HG03025 (cell line): Measurements from ENCODE around the gene PGP.

ENCODE experiments used
- ATAC-seq: cut with Tn5 transposase; IDR thresholded peaks from one replicate; pipeline ENCODE4 v1.9.1; 2021; ENCODE audit warnings: mild to moderate bottlenecking, moderate library complexity; ENCODE audit not compliant: unreplicated experiment, low FRiP score

The PGP gene

DNA sequence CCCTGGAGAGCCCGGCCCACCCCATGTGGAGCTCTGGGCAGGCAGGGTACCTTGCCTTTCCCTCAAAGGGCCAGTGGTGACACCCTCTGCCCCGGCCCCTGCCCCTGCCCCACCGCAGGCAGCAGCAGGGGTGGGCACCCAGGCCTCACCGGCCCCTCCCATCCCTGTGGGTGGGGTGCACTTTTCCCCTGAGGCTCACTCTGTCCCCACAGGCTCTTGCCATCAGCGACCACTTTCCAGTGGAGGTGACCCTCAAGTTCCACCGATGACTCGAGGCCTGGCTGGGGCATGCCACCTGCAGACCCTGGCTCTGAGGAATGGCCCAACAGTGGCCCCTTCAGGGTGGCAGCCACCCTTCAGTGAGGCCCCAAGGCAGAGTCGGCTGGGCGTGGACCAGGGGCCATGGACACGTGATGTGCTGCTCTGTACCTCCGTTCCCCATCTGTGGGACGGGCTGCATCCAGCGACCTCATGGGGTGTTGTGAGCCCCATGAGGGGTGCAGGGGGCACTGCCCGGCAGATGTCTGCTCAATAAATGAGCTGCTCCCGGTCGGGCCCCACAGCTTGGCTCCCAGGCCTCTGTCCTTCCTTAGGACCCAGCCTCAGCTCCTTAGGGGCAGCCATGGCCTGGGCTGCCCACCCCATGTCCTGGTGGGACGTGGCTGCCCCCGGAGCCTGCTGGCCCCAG is 23.7 kb upstream of the PGP start:
- ATAC-seq = no peak

DNA sequence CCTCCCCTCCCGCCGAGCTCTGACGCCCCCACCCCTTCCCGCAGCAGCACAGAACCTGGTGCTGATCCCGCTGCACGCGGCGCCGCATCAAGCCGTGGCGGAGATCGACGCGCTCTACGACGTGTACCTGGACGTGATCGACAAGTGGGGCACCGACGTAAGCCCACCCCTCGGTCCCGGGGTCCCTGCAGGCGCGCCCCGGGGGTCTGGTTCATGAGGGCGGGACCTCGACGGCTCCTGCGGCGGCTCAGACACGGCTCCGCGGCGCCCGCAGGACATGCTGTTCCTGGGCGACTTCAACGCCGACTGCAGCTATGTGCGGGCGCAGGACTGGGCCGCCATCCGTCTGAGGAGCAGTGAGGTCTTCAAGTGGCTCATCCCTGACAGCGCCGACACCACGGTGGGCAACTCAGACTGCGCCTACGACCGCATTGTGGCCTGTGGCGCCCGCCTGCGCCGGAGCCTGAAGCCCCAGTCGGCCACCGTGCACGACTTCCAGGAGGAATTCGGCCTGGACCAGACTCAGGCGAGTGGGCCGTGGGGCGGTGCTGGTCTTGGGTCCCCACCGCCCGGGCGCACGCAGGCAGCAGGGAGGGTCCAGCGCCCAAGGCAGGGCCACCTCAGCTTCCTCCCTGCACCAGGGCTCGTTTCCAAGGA is 23.0 kb upstream of the PGP start:
- no peak for ATAC-seq

DNA sequence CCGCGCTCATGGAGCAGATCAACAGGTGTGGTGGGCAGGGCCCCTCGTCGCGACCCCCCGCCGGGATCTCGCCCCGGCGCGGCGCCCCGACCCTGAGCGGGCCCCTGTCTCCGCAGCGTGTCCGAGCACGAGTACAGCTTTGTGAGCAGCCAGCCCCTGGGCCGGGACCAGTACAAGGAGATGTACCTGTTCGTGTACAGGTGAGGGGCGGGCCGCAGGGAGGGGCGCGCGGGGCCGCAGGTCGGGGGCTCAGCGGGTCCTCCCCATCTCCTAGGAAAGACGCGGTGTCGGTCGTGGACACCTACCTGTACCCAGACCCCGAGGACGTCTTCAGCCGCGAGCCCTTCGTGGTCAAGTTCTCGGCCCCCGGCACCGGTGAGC is 22.5 kb upstream of the PGP start:
- no peak for ATAC-seq

DNA sequence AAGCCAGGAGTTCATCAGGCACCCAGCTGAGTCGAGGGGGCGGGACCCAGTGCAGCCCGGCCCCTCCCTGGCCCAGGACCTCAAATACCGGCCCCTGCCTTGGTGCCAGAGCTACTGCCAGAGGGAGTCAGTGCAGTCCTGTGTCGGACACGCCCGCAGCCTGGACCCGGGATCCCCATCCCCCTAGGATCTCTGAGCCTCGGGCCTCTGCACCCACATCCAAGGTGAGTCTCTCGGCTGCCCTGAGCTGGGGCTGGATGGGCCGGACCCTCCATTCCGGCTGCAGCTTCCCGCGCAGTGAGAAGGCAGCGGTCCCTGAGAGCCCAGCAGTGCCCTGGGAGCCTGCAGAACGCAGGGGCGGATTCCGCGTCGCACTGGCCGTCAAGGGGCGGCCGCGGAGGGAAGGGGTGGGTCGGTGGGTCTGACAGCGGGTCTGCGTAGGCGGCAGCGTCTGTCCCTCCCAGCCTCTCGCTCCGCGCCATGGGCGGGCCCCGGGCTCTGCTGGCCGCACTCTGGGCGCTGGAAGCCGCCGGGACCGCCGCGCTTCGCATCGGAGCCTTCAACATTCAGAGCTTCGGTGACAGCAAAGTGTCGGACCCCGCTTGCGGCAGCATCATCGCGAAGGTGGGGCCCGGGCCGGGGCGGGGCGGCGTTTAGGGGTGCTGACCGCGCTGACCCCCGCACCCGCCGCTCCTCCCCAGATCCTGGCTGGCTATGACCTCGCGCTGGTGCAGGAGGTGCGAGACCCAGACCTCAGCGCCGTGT is 21.9 kb upstream of the PGP start, which contains the start of gene DNASE1L2:
Gene DNASE1L2 (plus strand): TSS at position 108 of the 765 bp plus-strand sequence. CDS start 373 bp downstream, at position 481.
- no peak for ATAC-seq

DNA sequence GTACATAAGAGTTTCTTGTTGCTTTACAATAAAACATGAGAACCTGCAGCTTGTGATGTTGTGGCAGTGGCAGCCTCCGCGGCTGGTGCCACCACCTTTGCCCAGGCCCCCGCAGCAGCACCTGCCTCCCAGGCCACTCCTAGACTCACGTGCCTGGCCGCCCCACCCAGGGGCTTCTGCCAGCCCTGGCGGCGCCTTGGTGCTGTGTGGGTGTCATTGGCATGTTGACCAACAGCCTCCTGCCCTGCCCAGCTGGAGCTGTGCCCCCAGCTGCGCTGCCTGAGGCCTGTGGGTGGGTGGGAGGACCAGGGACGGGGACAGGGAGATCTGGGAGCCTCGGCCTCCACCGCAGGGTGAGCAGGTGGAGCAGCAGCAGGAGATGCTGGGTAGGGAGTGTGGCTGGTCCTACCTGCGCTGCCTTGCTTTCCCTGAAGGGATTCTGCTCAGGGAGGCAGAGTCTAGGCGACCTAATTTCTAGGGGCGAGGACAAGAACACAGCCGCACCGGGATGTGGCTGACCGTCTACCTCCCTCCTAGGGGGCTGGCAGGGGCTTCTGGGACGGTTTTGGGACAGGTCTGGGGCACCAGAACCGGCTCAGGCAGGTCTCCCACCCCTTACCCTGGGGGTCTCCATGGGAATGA is 21.2 kb upstream of the PGP start:
- ATAC-seq = no peak

DNA sequence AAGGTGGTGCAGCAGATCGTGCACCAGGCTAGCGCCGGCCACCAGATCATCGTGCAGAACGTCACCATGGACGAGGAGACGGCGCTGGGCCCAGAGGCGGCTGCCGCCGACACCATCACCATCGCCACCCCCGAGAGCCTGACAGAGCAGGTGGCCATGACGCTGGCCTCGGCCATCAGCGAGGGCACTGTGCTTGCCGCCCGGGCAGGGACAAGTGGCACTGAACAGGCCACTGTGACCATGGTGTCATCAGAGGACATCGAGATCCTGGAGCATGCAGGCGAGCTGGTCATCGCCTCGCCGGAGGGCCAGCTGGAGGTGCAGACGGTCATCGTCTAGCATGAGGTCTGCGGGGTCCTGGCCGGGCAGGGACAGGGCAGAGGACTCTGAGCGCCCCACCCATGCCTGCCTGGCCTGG is 20.6 kb upstream of the PGP start:
- no peak for ATAC-seq

DNA sequence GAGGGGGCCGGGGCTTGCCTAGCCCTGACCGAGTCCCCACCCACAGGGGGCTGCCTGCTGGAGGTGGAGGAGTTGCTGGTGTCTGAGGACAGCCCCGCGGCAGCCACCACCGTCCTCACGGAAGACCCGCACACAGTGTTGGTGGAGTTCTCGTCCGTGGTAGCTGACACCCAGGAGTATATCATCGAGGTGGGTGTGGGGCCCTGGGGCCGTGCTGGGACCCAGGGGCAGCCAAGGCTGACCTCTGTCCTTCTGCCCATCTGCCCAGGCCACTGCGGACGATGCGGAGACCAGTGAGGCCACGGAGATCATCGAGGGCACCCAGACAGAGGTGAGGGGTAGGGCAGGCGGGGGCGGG is 20.2 kb upstream of the PGP start:
- ATAC-seq = no peak

DNA sequence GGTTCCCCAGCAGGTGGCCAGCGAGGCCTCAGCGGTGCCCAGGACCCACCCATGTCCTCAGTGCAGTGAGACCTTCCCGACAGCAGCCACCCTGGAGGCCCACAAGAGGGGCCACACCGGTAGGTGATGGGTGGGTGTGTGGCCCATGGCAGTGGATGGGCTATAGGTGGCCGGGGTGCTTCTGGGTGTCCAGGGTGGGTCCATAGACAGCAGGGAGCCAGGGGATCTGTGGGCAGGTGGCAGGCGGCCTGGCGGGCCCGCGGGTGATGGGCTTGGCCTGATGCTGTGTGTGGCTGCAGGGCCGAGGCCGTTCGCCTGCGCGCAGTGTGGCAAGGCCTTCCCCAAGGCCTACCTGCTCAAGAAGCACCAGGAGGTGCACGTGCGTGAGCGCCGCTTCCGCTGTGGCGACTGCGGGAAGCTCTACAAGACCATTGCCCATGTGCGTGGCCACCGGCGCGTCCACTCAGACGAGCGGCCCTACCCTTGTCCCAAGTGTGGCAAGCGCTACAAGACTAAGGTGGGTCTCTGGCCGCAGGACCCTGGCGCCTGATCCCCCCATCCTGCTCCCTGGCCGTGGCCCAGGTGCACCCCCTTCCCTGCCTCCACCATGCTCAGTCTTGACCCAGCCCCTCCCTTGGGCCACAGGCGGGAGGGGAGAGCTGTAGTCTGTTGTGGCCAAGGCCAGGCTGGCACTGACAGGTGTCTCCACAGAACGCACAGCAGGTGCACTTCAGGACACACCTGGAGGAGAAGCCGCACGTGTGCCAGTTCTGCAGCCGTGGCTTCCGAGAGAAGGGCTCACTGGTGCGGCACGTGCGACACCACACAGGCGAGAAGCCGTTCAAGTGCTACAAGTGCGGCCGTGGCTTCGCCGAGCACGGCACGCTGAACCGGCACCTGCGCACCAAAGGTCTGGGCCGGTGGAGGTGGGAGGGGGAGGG is 19.5 kb upstream of the PGP start:
- no peak for ATAC-seq

DNA sequence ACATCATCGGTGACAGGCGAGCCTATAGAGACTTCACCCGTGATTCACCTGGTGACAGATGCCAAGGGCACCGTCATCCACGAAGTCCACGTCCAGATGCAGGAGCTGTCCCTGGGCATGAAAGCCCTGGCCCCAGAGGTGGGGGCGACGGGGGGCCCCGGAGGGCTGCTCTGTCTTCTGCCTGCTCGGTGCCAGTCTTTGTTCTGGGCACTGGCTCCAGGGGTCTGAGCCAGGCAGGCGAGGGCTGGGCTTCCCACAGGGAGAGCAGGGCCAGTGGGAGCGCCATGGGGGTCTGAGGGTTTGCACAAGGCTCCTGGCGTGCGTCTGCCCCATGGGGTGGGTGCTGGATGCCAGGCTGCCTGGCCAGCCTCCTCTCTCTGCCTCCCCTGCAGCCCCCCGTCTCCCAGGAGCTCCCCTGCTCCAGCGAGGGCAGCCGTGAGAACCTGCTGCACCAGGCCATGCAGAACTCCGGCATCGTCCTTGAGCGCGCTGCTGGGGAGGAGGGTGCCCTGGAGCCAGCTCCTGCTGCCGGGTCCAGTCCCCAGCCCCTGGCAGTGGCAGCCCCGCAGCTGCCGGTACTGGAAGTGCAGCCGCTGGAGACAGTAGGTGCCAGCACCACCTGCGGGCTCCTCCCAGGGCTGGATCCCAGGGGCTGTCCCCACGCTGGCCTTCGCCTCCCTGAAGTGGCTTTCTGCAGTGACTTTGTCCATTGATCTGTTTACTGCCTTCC is 18.6 kb upstream of the PGP start:
- no peak for ATAC-seq

DNA sequence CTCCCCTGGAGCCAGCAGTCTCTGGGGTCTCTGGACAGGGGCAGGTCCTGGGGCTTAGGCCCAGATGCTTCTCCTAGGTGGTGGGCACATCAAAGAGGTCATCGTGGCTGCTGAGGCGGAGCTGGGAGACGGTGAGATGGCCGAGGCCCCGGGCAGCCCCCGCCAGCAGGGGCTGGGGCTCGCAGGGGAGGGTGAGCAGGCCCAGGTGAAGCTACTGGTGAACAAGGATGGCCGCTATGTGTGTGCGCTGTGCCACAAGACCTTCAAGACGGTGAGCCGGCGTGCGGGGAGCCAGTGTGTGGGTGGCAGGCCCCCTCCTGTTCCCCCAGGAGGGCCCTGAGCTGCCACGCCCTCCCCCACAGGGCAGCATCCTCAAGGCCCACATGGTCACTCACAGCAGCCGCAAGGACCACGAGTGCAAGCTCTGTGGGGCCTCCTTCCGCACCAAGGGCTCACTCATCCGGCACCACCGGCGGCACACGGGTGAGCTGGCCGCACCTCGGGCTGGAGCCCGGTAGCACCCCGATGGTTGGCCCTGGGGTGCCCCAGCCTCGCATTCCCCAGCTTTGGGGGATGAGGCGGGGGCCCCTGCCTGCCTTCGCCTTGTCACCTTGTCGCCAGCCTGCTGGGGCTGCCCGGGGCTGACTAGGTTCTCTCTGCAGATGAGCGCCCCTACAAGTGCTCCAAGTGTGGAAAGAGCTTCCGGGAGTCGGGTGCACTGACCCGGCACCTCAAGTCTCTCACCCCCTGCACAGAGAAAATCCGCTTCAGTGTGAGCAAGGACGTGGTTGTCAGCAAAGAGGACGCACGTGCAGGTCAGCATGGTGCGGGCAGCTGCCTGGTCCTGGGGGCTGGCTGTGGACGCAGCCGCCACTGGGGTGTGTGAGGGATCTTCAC is 17.7 kb upstream of the PGP start:
- ATAC-seq = no peak

DNA sequence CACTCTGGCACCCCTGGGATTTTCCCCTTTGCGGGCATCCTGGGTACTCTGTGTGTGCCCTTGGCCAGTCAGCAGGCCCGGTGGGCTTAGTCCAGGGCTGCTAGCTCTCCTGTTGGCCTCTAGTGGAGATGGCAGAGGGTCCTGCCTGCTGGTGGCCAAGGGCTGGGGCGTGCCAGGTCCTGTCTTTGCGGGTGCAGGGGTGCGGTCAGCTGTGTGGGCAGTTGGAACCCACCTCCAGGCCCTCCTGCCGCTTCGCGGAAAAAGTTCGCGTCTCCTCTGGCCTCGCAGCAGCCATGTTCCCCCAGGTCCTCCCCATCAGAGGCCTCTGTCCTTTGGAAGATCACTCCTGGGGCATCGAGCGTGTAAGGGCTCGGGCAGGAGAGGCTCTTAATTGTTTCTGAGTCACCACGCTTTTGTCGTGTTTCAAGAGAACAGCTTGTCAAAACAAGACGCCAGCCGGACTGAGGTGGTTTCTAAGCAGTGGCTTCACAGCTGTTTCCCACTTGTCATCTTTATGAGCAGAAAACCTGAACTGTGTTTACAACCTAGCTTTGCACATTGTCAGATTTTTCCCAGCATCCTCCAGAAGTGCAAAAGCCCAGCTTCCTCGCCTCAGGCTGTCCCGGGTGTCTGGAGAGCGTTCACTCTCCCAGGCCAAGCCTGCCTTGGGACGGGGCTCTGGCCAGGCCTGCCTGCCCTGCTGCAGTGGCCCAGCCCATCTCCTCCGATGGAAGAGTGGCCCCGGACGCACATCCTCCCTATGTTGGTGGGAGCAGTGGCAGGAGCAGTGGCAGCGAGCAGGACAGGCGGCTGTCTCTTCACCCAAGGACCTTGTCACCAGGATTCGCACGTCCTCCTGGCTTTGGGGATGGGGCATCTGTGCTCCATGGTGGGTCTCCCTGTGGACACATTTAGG is 16.6 kb upstream of the PGP start:
- ATAC-seq = no peak

DNA sequence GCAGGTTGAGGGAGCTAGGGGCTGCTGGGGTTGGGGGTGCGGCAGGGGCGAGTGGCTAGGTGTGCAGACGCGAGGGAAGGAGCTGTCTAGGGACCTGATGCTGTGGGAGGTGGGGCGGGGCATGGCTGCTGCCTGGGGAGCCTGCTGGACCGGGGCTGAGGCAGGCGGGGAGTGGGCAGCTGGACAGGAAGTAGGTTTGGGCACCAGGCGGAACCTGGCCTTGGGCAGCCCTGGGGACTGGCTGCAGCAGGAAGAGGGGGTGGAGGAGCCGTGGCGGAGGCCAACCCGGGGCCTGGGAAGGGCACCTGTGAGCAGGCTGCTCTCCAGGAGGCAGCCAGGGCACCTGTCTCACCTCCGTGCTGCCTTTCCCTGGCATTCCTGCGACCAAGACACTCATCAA is 15.7 kb upstream of the PGP start:
- no peak for ATAC-seq

DNA sequence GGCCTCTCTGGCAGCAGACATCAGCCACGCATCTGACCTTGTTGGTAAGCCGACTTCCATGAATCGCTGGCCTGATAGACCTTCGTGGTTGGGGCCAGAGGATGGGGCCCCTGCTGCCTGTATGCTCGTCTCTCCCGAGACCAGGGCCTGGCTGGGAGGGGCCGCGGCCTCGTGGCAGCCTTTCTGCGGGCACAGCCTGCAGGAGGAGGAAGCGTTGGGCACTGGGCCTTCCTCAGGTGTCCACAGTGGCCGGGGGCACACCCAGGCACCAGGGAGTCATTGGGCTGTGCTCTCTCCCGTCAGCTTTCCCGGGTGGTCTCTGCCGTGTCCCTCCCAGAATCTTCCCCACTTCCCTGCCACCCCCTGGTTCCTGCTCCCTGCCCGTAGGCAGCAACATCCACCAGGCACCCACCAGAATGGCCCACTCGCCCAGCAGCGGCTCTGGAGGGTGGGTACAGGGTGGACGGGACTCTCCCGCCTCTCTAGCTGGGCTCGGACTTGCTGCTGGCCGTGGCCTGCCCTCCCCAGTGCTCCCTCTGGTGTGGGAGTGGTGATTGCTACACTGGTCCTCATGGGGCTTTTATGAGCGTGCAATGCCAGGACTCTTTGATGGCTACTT is 15.1 kb upstream of the PGP start:
- no peak for ATAC-seq

DNA sequence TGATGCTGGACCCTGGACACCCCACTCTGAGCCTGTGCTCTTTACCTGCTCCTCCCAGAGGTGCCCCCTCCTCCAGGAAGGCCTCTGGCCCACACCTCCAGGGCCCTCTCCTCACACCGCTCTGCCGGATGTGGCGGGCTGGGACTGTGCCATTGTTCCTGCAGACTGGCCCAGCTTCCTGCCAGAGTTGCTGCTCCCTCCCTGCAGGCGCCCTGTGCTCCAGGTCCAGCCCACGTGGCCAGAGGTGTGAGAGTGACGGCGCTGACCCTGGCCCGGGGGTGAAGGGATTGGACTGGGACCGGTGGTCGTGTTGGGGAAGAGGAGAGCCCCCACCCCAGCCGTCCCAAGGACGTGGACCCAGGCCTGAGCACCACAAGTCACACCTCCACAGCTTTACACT is 14.5 kb upstream of the PGP start:
- ATAC-seq = no peak

DNA sequence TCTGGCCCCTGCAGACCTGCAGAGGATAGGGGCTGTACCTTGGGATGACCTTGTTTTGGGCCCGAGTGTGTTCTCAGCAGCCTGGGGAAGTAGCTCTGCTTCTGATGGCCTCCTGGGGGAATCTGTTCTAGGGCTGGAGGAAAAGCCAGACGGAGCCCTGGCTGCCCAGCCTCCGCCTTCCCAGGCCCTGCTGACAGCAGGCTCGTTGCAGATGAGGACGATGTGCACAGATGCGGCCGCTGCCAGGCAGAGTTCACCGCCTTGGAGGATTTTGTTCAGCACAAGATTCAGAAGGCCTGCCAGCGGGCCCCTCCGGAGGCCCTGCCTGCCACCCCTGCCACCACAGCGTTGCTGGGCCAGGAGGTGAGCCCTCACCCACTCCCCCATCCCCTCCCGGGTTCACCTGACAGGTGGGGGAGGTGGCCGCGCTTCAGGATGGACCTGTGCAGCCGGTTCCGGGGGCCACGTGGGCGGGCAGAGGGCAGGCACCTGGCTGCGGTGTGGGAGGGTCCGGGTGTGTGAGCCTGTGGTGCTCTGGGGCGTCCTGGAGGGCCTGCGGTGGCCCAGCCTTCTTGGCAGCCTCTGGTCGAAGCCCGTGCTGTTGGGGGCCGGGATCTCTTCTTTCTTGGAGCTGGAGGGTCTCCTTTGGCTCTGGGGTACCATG is 13.7 kb upstream of the PGP start:
- no peak for ATAC-seq

DNA sequence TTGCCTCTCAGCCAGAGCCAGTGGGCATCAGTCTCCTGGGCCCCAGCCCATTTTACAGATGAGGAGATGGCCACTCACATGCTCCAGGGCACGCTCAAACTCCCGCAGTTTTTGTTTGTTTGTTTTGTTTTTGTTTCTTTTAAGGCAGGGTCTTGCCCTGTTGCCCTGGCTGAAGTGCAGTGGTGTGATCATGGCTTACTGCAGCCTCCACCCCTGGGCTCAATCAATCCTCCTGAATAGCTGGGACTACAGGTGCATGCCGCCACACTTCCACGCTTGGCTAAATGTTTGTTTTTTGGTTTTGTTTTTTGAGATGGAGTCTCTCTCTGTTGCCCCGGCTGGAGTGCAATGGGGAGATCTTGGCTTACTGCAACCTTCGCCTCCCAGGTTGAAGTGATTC is 12.3 kb upstream of the PGP start:
- no peak for ATAC-seq
